HG03521 (cell line): ENCODE measurements around the gene NTF4.
"Not testable (repeated sequence)": the region's sequence is repeated elsewhere in the genome, so short reads cannot be mapped to it uniquely, and the experiment has no call there.

Experiments used
- ATAC-seq: cut with Tn5 transposase; IDR thresholded peaks from one replicate; pipeline ENCODE4 v1.9.1; 2021; ENCODE audit warnings: mild to moderate bottlenecking, moderate library complexity; ENCODE audit not compliant: unreplicated experiment

Gene NTF4

DNA sequence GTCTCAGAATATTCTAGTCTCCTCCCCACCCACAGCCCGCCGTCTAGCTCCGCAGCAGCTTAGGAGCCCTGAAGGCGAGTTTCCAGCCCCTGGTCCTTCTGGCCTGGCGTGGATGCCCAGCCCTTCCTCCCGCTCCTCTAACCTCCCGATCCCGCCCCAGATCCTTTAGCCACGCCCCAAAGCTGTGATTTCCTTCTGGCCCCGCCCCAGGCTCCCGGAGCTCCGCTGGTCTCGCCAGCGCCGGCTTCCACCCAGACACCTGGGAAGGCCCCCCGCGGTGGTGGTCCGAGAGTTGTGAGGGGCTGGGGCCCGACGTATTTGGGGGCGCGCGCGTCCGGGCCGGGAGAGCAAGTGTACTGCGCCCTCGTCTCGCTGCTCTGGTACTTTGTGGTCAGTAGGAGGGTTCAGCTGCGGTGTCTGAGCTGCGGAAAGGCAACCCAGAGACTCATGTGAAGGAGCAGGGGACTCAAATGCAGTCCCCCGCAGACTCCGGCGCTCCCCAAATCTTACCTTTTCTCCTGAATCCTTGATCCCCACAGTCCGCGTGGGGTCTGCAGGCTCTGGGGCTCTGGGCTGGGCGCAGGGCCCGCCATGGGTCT lies 6.9 kb downstream of the NTF4 start, which contains the start of gene CGB7:
Gene CGB7, minus strand, starts transcription at position 114 of the 599 bp plus-strand sequence. CDS start 2,374 bp downstream, outside the sequence.
- no peak for ATAC-seq

DNA sequence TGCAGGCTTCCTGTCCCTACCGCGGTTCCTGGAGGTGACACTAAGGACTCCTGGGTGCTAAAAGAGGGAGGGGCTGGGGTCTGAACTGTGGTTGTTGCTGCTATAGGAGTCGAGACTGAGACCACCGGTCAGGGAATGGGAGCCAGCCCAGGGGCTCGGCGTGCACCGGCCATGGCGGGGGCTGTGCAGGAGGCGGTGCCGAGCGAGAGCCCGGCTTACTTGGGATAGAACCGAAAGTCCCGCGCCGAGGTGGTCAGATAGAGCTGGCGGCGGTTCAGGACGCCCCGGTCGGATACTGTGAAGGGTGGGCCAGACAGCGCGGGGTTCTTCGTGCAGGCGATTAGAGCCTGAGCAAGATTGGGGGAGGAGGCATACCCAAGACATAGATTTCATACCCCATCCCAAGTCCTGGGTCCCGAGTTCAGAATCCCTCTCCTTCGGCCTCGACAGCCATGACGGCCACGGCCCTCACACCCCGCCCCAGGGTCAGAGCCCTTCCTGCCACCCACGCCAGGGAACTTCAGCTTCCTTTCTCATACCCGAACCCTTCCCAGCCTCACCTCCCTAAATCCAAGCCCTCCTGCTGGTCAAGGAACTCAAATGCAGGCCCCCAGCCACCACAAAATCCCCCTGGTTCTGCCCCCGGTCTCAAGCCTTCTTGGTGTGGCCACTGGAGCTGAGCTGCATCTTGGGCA lies 7.6 kb downstream of the NTF4 start:
- ATAC-seq, result not testable (repeated sequence)

GRCh38 chr19:49056101-49056901 lies 8.3 kb downstream of the NTF4 start:
- ATAC-seq, result no peak

- not testable (repeated sequence) for ATAC-seq
Observed at GRCh38 chr19:49050376-49051033, 14.1 kb downstream of the NTF4 start.

DNA sequence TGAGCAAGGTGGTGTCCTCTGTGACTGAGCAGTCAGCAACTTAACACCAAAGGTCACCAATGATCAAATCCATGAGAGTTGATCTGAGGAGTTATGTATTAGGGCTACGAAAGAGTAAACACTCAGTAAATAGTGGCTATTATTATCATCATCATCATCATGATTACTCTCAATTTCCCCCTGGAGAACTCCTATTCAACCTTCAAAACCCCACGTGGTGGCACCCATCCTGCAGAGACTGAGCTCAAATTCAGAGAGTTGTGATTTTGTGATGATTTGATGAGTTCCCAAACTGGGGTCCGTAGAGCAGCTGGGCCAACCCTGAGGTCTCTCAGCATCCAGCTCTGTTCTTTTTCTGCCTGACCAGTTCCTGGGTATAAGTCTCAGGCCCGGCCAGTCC lies 14.8 kb downstream of the NTF4 start:
- ATAC-seq, result not testable (repeated sequence)

DNA sequence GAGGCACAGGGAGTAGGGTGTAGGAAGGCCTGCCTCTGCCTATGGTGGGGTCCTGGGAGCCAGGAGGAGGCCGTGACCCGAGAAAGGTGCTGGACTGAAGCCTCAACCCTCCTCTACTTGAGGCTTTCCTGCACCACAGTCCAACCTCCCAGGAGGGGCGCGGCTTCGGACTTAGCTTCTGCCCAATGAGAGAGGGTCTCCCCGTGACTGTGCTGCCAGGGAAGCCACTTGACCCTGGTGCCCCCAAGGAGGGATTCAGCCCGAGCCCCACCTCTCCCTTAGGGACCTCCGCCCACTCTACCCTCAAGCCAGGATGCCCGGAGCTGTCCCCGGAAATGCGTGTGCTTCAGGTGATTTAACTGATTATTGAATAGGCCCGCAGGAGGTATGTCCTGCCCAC lies 15.6 kb downstream of the NTF4 start, which contains the start of gene CGB8:
Gene CGB8, minus strand, starts transcription at position 101 of the 400 bp plus-strand sequence. CDS start 372 bp downstream, outside the sequence.
- not testable (repeated sequence) for ATAC-seq

DNA sequence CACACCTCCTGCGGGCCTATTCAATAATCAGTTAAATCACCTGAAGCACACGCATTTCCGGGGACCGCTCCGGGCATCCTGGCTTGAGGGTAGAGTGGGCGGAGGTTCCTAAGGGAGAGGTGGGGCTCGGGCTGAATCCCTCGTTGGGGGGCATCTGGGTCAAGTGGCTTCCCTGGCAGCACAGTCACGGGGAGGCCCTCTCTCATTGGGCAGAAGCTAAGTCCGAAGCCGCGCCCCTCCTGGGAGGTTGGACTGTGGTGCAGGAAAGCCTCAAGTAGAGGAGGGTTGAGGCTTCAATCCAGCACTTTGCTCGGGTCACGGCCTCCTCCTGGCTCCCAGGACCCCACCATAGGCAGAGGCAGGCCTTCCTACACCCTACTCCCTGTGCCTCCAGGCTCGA lies 21.1 kb downstream of the NTF4 start, which contains the start of gene CGB5:
Gene CGB5, plus strand, starts transcription at position 301 of the 400 bp plus-strand sequence. CDS start 362 bp downstream, outside the sequence.
- ATAC-seq, result not testable (repeated sequence)

DNA sequence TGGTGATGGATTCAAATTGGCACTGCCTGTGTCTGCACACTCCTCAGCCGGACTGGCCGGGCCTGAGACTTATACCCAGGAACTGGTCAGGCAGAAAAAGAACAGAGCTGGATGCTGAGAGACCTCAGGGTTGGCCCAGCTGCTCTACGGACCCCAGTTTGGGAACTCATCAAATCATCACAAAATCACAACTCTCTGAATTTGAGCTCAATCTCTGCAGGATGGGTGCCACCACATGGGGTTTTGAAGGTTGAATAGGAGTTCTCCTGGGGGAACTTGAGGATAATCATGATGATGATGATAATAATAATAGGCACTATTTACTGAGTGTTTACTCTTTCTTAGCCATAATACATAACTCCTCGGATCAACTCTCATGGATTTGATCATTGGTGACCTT lies 22.0 kb downstream of the NTF4 start:
- ATAC-seq, result not testable (repeated sequence)

DNA sequence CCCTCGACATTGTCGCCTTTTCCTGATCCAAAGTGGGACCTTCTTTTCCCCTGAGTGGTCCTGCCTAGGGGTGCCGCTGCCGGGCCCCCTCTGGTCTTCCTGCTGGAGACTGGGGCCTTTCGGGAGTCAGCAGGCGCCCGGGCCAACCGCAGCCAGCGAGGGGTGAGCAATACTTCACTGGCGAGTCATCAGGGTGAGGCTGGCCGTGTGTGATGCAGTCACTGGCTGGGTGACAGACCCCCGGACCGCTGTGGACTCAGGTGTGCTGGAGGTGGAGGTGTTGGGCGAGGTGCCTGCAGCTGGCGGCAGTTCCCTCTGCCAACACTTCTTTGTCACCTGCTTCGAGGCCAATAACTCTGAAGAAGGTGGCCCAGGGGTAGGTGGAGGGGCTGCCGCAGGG lies 22.4 kb downstream of the NTF4 start:
- ATAC-seq, result no peak

DNA sequence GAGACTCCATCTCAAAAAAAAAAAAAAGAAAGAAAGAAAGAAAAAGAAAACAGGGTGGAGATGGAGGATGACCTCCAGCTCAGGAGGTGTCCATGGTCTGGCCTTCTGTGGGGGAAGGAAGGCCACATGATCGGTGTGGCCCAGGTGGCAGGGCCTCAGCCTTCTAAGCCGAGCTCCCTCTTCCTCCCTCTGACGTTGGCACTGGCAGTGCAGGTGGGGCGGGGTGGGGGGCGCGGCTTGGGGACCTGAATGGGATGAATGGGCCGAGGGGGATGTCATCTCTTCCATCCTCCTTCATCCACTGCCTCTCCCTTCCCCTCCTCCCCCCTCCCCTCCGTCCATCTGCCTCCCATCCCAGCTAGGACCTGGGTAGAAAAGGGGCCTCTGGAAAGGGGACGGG lies 24.9 kb downstream of the NTF4 start:
- not testable (repeated sequence) for ATAC-seq

GRCh38 chr19:49038557-49039276 lies 25.9 kb downstream of the NTF4 start:
- ATAC-seq, result not testable (repeated sequence)

DNA sequence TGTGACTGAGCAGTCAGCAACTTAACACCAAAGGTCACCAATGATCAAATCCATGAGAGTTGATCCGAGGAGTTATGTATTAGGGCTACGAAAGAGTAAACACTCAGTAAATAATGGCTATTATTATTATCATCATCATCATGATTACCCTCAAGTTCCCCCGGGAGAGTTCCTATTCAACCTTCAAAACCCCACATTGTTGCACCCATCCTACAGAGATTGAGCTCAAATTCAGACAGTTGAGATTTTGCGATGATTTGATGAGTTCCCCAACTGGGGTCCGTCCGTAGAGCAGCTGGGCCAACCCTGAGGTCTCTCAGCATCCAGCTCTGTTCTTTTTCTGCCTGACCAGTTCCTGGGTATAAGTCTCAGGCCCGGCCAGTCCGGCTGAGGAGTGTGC lies 26.5 kb downstream of the NTF4 start:
- not testable (repeated sequence) for ATAC-seq

DNA sequence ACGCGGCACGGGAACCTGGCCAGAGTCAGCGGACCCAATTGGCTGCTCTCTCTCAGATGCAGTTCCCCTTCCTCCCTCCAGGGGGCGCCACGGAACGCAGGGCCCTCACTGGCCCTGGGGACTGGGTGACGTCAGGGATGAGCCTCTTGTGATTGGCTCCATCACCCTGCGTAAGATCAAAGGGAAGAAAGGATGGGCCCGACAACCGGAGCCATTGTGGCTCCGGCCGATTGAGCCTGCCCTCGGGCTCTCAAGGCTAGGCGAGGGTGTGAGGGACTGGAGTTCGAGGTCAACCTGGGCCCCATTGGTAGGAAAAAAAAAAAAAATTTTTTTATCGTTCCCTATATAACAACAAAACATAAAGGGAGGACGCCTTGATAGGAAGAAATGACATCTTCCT lies 27.8 kb downstream of the NTF4 start, which contains the start of gene CGB1:
Gene CGB1, minus strand, starts transcription at position 81 of the 400 bp plus-strand sequence. CDS start 184 bp downstream, outside the sequence.
- not testable (repeated sequence) for ATAC-seq

DNA sequence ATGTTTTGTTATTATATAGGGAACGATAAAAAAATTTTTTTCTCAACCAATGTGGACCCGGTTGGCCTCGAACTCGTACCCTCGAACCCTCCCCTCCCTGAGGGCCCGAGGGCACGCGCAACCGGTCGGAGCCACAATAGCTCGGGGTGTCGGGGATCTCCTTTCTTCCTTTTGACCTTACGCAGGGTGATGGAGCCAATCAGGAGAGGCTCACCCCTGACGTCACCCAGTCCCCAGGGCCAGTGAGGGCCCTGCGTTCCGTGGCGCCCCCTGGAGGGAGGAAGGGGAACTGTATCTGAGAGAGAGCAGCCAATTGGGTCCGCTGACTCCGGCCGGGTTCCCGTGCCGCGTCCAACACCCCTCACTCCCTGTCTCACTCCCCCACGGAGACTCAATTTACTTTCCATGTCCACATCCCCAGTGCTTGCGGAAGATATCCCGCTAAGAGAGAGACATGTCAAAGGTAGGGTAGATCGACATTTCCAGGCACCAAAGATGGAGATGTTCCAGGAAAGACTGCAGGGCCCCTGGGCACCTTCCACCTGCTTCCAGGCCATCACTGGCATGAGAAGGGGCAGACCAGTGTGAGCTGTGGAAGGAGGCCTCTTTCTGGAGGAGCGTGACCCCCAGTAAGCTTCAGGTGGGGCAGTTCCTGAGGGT lies 32.8 kb downstream of the NTF4 start, which contains the start of gene CGB2:
Gene CGB2, plus strand, starts transcription at position 249 of the 660 bp plus-strand sequence. Its CDS starts 206 bp downstream, at position 455.
- ATAC-seq, result not testable (repeated sequence)

DNA sequence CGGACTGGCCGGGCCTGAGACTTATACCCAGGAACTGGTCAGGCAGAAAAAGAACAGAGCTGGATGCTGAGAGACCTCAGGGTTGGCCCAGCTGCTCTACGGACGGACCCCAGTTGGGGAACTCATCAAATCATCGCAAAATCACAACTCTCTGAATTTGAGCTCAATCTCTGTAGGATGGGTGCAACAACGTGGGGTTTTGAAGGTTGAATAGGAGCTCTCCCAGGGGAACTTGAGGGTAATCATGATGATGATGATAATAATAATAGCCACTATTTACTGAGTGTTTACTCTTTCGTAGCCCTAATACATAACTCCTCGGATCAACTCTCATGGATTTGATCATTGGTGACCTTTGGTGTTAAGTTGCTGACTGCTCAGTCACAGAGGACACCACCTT lies 34.3 kb downstream of the NTF4 start:
- not testable (repeated sequence) for ATAC-seq

DNA sequence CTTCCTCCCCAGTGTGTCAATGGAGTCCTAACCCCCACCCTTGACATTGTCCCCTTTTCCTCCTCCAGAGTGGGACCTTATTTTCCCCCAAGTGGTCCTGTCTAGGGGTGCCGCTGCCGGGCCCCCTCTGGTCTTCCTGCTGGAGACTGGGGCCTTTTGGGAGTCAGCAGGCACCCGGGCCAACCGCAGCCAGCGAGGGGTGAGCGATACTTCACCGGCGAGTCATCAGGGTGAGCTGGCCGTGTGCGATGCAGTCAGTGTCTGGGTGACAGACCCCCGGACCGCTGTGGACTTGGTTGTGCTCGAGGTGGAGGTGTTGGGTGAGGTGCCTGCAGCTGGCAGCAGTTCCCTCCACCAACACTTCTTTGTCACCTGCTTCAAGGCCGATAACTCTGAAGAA lies 34.9 kb downstream of the NTF4 start:
- ATAC-seq, result not testable (repeated sequence)

DNA sequence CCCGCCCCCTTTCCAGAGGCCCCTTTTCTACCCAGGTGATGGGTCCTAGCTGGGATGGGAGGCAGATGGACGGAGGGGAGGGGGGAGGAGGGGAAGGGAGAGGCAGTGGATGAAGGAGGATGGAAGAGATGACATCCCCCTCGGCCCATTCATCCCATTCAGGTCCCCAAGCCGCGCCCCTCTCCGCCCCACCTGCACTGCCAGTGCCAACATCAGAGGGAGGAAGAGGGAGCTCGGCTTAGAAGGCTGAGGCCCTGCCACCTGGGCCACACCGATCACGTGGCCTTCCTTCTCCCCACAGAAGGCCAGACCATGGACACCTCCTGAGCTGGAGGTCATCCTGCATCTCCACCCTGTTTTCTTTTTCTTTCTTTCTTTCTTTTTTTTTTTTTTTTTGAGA lies 35.9 kb downstream of the NTF4 start:
- ATAC-seq, result not testable (repeated sequence)

- not testable (repeated sequence) for ATAC-seq
Observed at GRCh38 chr19:49025599-49025998, 39.0 kb downstream of the NTF4 start.

DNA sequence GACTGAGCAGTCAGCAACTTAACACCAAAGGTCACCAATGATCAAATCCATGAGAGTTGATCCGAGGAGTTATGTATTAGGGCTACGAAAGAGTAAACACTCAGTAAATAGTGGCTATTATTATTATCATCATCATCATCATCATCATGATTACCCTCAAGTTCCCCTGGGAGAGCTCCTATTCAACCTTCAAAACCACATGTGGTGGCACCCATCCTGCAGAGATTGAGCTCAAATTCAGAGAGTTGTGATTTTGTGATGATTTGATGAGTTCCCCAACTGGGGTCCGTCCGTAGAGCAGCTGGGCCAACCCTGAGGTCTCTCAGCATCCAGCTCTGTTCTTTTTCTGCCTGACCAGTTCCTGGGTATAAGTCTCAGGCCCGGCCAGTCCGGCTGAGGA lies 39.5 kb downstream of the NTF4 start:
- ATAC-seq, result not testable (repeated sequence)
